GM23248 (cell line): ENCODE data around the gene SELP. TPM values are rescaled to one million over a fixed set of nuclear protein-coding genes. Genes with fewer than 3 reads are reported as not detected.

Experiments used
- DNase-seq: peaks from one replicate; pipeline ENCODE4 v3.0.0-alpha.2; 2015
- H2AFZ ChIP-seq: fragments of 200-600 bp; sonication (generic); 2 replicates; pipeline ENCODE4 v1.6.1; 2016; ENCODE audit warnings: antibody characterized with exemption
- H3F3A ChIP-seq: fragments of 200-600 bp; sonication (generic); 2 replicates; pipeline ENCODE4 v1.6.1; 2016; ENCODE audit warnings: mild to moderate bottlenecking, antibody characterized with exemption, mixed run types; ENCODE audit not compliant: insufficient read depth
- H3K27ac ChIP-seq: fragments of 200-600 bp; sonication (generic); 2 replicates; pipeline ENCODE4 v1.5.1; 2016; ENCODE audit warnings: mild to moderate bottlenecking
- H3K27me3 ChIP-seq: fragments of 200-600 bp; sonication (generic); replicated peaks from 2 replicates; pipeline ENCODE4 v1.6.1; 2016; ENCODE audit warnings: mild to moderate bottlenecking; ENCODE audit not compliant: insufficient read depth
- H3K36me3 ChIP-seq: fragments of 200-600 bp; sonication (generic); 2 replicates; pipeline ENCODE4 v1.6.1; 2016; ENCODE audit warnings: low read depth, mild to moderate bottlenecking
- H3K4me1 ChIP-seq: fragments of 200-600 bp; sonication (generic); 2 replicates; pipeline ENCODE4 v1.6.1; 2016; ENCODE audit warnings: mild to moderate bottlenecking; ENCODE audit not compliant: insufficient read depth
- H3K4me2 ChIP-seq: fragments of 200-600 bp; sonication (generic); one replicate; pipeline ENCODE4 v1.6.1; 2016; ENCODE audit warnings: mild to moderate bottlenecking; ENCODE audit not compliant: unreplicated experiment
- H3K4me3 ChIP-seq: fragments of 200-600 bp; sonication (generic); 2 replicates; pipeline ENCODE4 v1.5.1; 2016; ENCODE audit warnings: mild to moderate bottlenecking
- H3K79me2 ChIP-seq: fragments of 200-600 bp; sonication (generic); 2 replicates; pipeline ENCODE4 v1.6.1; 2016; ENCODE audit warnings: mild to moderate bottlenecking; ENCODE audit not compliant: insufficient read depth
- H3K9ac ChIP-seq: fragments of 200-600 bp; sonication (generic); 2 replicates; pipeline ENCODE4 v1.6.1; 2016; ENCODE audit warnings: mild to moderate bottlenecking
- H3K9me2 ChIP-seq: fragments of 200-600 bp; sonication (generic); 2 replicates; pipeline ENCODE4 v1.6.1; 2016; ENCODE audit warnings: mixed run types, mild to moderate bottlenecking, moderate library complexity; ENCODE audit not compliant: insufficient read depth
- H3K9me3 ChIP-seq: fragments of 200-600 bp; sonication (generic); one replicate; pipeline ENCODE4 v1.6.1; 2017; ENCODE audit warnings: low read depth
- H4K20me1 ChIP-seq: fragments of 200-600 bp; sonication (generic); 2 replicates; pipeline ENCODE4 v1.6.0; 2016; ENCODE audit not compliant: insufficient read depth
- EZH2 ChIP-seq: fragments of 200-600 bp; sonication (generic); IDR thresholded peaks from 2 replicates; pipeline ENCODE4 v1.6.1; 2018; ENCODE audit warnings: antibody characterized with exemption, mild to moderate bottlenecking; ENCODE audit not compliant: insufficient read depth, poor library complexity, severe bottlenecking
- EZH2phosphoT487 ChIP-seq: fragments of 200-600 bp; sonication (generic); IDR thresholded peaks from 2 replicates; pipeline ENCODE4 v1.6.1; 2018; ENCODE audit warnings: antibody characterized with exemption, moderate library complexity, mild to moderate bottlenecking, low read depth; ENCODE audit not compliant: insufficient read depth
- WGBS, 2 experiments: methylation state at CpG; one replicate each; pipeline ENCODE4 v1.1.6; 2015 to 2017; ENCODE audit warnings: low lambda C conversion rate in 2 of 2, low coverage in 1 of 2; ENCODE audit errors: missing lambda C conversion rate in 2 of 2; 5-methylcytosine and 5-hydroxymethylcytosine counted together
- in situ Hi-C: fragments of 300-500 bp; cut with MboI; formaldehyde crosslinking; loops from 2 replicates; pipeline ENCODE4 v1.15.0; 2020
- polyA plus RNA-seq: library from polyadenylated mRNA; unstranded; fragments of >200 nt; fragmentation: Nextera tagmentation; extraction: Ambion mirVana; gene quantifications from 2 replicates; pipeline ENCODE4 v1.2.1, GENCODE V29; 2016
- total RNA-seq: library from RNA; depleted of rRNA; stranded (reverse); fragments of >200 nt; shearing (Covaris generic); gene quantifications from 2 replicates; pipeline ENCODE4 v1.2.3, GENCODE V29; 2014

SELP gene
- total and polyA plus RNA-seq, 2 experiments from 2014 or later: not detected

DNA sequence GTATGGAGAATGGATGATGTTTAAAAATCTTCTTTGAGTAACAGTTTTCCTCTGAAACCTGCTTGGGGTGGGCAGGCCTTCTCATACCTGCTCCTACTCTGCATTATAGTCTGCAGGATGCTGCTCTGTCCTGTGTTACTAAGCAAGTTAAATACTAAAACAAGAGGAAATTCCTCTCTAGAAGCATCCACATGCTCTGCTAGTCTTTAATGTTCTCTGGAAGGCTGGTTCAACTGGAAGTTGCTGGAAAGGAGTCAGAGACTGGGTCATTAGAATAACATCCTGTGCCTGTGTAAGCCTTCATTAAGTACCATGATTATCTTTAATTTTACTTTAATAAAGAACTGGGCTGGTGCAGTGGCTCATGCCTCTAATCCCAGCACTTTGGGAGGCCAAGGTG lies 5.8 kb downstream of the SELP start:
- Histone ChIP-seq H2AFZ (no peak overlapping the region), H3K4me3 (no peak overlapping the region), H3K36me3 (no peaks in the 10 kb centered on the region), H3K9me3 (no peaks in the 10 kb centered on the region), H3K9me2 (no peaks in the 10 kb centered on the region), H3K4me2 (no peak overlapping the region), H3K9ac (no peak overlapping the region), H3K79me2 (no peaks in the 10 kb centered on the region), H3K27ac (no peak overlapping the region), H3K27me3 (no peaks in the 10 kb centered on the region), H4K20me1 (no peaks in the 10 kb centered on the region), H3K4me1 (no peaks in the 10 kb centered on the region), H3F3A (no peaks in the 10 kb centered on the region)
- DNase-seq: no peak
- TF ChIP-seq EZH2 (no peak), EZH2phosphoT487 (no peak)
- in situ Hi-C loops: no loop called here

DNA sequence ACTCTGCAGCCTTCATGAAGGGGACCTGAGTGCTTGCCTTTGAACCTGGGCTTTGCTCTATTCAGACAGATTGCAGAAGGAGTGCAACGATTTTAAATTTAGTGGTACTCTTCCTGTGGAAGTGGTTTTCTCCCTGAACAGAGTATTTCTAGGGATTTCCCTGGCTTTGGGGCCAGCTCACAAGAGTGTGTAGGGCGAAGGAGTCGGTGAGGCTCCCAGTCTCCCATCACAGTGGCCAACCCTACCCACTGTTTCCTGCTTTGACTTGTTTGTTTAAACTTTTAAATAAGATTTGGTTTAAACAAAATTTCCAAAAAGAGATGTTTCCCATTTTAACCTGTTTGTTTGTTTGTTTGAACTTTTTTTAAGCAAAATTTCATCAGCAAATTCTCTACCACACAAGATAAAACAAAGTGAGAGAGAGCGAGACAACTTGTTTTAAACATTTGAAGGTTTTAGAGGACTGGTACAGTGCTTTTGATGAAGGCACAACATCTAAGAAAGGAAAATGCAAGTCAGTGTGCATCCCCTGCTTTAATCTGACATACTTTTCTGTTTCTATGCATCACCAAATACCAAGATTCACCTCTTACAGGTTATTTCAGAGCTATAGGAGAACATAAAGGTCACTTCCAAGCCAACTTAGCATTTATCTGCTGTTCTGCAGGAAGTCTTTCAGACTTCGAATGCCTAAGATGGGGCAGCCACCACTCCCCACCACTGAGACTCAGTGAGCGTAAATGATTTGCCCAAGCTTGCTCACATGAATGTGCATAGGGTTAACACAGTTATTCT lies 6.6 kb downstream of the SELP start:
- Histone ChIP-seq H3K27me3 (no peaks in the 10 kb centered on the region), H4K20me1 (no peaks in the 10 kb centered on the region), H3K79me2 (no peaks in the 10 kb centered on the region), H3K9ac (no peak overlapping the region), H3K4me3 (no peak overlapping the region), H3K9me3 (no peaks in the 10 kb centered on the region), H3F3A (no peaks in the 10 kb centered on the region), H3K36me3 (no peaks in the 10 kb centered on the region), H2AFZ (no peak overlapping the region), H3K4me1 (no peaks in the 10 kb centered on the region), H3K4me2 (no peak overlapping the region), H3K27ac (no peak overlapping the region), H3K9me2 (no peaks in the 10 kb centered on the region)
- in situ Hi-C loops: no loop called here
- no peak for TF ChIP-seq EZH2phosphoT487
- no peak for TF ChIP-seq EZH2
- 50 to 53% methylated on average over 6 of the region's 6 CpGs for WGBS, 2 experiments
- DNase-seq: no peak

DNA sequence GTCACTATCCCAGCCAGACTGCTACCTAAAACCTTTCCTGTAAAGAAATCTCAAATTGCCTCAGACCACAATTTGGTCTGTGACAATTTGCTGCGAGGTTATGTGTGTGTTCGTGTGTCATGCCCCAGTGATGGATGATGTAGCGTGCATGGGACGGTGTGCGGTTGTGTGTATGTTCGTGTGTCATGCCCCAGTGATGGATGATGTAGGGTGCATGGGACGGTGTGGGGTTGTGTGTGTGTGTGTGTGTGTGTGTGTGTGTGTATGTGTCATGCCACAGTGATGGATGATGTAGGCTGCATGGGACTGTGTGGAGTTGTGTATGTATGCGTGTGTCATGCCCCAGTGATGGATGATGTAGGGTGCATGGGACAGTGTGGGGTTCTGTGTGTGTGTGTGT lies 9.4 kb downstream of the SELP start:
- in situ Hi-C loops: no loop called here
- WGBS, 2 experiments: 76 to 87% methylated on average over 8 of the region's 8 CpGs
- Histone ChIP-seq H3K27me3 (no peaks in the 10 kb centered on the region), H4K20me1 (no peaks in the 10 kb centered on the region), H2AFZ (no peak overlapping the region), H3K27ac (no peak overlapping the region), H3K79me2 (no peaks in the 10 kb centered on the region), H3K9me3 (no peaks in the 10 kb centered on the region), H3K36me3 (no peaks in the 10 kb centered on the region), H3K9ac (no peak overlapping the region), H3K4me2 (no peak overlapping the region), H3K4me3 (no peak overlapping the region), H3K9me2 (no peaks in the 10 kb centered on the region), H3F3A (no peaks in the 10 kb centered on the region), H3K4me1 (no peaks in the 10 kb centered on the region)
- TF ChIP-seq EZH2phosphoT487 (no peak), EZH2 (no peak)
- no peak for DNase-seq

DNA sequence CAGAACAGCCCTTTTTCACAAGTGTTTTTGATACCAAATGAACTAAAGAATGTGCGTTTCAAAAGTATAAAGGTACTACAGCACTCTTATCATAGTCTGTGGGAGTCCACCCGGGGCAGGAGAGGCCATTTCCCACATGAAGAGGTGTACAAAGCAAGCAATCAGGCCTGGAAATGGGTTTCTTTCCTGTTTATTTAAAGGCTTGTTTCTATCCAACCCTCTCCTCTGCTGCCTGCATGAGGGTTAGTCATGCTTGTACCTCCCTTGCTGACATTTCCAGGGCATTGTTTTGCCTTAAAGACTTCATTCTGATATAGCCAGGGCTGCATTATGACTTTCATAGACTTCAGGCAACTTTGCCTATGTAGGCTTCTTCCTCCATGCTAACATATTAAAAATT lies 11.6 kb downstream of the SELP start:
- H3K79me2 ChIP-seq: no peaks in the 10 kb centered on the region
- H2AFZ ChIP-seq: no peak overlapping the region
- no peaks in the 10 kb centered on the region; the same call in 1 of the 2 replicates for H3K27me3 ChIP-seq
- in situ Hi-C loops: no loop called here
- no peaks in the 10 kb centered on the region for H3K9me2 ChIP-seq
- H4K20me1 ChIP-seq: no peaks in the 10 kb centered on the region
- H3F3A ChIP-seq: no peaks in the 10 kb centered on the region
- 13 to 27% methylated on average over 2 of the region's 2 CpGs for WGBS, 2 experiments
- no peak overlapping the region for H3K27ac ChIP-seq
- no peaks in the 10 kb centered on the region for H3K4me1 ChIP-seq
- no peak for TF ChIP-seq EZH2phosphoT487
- no peak for TF ChIP-seq EZH2
- H3K36me3 ChIP-seq: no peaks in the 10 kb centered on the region
- no peak overlapping the region for H3K4me3 ChIP-seq
- H3K4me2 ChIP-seq: no peak overlapping the region
- DNase-seq: no peak
- H3K9me3 ChIP-seq: no peaks in the 10 kb centered on the region
- no peak overlapping the region for H3K9ac ChIP-seq
